GM12878 (cell line): Measurements from ENCODE around the gene COL4A3. TPM values are rescaled to one million over a fixed set of nuclear protein-coding genes. Genes with fewer than 3 reads are reported as not detected.
A peak's percentile ranks its signal among the peaks of the same experiment; 100 is the strongest.

ENCODE experiments used
- E4F1 ChIP-seq: fragments of 450-650 bp; IDR thresholded peaks from 2 replicates; pipeline ENCODE4 v1.6.1; 2018; ENCODE audit warnings: borderline replicate concordance, mild to moderate bottlenecking; ENCODE audit not compliant: partially characterized antibody
- SUZ12 ChIP-seq: fragments of 200-600 bp; sonication (generic); IDR thresholded peaks from one replicate; pipeline ENCODE4 v1.6.1; 2018; ENCODE audit warnings: antibody characterized with exemption, mild to moderate bottlenecking; ENCODE audit not compliant: unreplicated experiment
- polyA plus RNA-seq, 11 experiments: library from polyadenylated mRNA; depleted of rRNA in 4 of 11; unstranded in 6 of 11; stranded (reverse) in 5 of 11; fragments of >200 nt; fragmentation: Nextera tagmentation in 4 of 11; fragmentation: Illumina TruSeq in 1 of 11; extraction: Ambion mirVana in 4 of 11; extraction: Trizol in 1 of 11; gene quantifications; 1 replicate in 1 of 11; 2 replicates in 10 of 11; pipeline versions ENCODE4 v1.2.1 to v1.2.3, GENCODE V29; 2011 to 2016; ENCODE audit warnings: inconsistent platforms in 2 of 11, missing spikeins in 2 of 11, low read depth in 1 of 11
- total RNA-seq, 4 experiments: library from RNA; depleted of rRNA in 3 of 4; stranded (reverse); fragments of >200 nt in 3 of 4; fragmentation: Illumina TruSeq in 1 of 4; extraction: Trizol in 1 of 4; gene quantifications; 2 replicates each; pipeline versions ENCODE4 v1.2.1 to v1.2.3, GENCODE V29; 2013 to 2021
- TF ChIP-seq, protein P1 (sequence below): fragments of 450-650 bp; formaldehyde crosslinking; IDR thresholded peaks from 2 replicates; pipeline ENCODE4 v1.4.0; 2022; ENCODE audit warnings: mild to moderate bottlenecking, moderate library complexity

Gene COL4A3
- total and polyA plus RNA-seq, 10 of the 15 experiments (the other 5 are each of a cell fraction or from before 2014, with no cell fraction given) = 0.34 to 10.5 (median 3.8) TPM

DNA sequence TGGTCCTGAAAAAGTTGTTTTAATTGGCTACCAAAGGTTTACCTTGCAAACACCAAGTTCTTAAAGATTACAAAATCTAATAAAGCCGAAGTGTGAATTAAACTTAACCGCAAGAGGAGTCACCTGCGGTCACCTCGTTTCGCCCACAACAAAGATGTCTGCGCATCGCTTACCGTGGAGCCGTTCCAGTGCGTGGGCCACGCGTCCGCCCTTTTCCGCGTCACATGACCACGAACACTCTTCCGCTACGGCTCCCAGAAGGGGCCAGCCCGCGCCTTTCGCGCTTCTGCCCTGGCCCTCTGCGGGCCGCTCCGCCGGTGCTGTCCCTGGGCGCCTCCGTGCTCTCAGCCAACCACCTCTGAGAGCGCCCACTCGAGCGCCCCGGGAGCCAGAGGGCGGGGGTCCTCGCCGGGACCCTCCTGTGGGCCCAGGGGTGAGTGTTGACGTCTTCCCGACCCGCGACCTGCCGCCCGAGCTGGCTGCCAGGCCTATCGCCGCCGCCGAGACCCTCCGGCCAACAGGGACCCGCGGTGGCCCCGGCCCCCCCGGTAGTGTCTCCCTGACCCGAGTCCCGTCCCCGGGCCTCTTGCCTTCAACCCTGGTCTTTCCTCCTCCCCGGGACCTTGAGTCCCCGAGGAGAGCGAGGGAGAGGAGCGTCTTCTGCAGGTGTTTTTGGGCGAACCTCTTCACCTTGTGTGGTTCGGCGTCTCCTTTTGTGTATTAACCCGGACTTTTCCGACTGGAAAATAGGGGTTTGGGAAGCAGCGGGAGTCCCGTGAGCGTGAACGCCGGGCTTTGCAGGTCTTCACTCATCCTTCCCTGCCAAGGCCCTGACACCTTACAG, 160.8 kb downstream of the COL4A3 start, which contains the start of gene MFF (continued):
- TF ChIP-seq, protein P1, sequence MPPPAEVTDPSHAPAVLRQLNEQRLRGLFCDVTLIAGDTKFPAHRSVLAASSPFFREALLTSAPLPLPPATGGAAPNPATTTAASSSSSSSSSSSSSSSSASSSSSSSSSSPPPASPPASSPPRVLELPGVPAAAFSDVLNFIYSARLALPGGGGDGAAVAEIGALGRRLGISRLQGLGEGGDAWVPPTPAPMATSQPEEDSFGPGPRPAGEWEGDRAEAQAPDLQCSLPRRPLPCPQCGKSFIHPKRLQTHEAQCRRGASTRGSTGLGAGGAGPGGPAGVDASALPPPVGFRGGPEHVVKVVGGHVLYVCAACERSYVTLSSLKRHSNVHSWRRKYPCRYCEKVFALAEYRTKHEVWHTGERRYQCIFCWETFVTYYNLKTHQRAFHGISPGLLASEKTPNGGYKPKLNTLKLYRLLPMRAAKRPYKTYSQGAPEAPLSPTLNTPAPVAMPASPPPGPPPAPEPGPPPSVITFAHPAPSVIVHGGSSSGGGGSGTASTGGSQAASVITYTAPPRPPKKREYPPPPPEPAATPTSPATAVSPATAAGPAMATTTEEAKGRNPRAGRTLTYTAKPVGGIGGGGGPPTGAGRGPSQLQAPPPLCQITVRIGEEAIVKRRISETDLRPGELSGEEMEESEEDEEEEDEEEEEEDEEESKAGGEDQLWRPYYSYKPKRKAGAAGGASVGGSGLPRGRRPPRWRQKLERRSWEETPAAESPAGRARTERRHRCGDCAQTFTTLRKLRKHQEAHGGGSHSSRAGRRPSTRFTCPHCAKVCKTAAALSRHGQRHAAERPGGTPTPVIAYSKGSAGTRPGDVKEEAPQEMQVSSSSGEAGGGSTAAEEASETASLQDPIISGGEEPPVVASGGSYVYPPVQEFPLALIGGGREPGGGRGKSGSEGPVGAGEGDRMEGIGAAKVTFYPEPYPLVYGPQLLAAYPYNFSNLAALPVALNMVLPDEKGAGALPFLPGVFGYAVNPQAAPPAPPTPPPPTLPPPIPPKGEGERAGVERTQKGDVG (CRISPR knock-in tag) = no peak
- TF ChIP-seq SUZ12 (no peak), E4F1 (peak; percentile 68)
